Ovary (tissue), 3 donors: Measurements from ENCODE around the gene IPO9.

Experiments
- CTCF ChIP-seq, 3 donors: fragments of 450-650 bp in 2 of 3; fragments of 200-600 bp in 1 of 3; IDR thresholded peaks; one replicate each; pipeline versions ENCODE4 v1.5.1 to v1.8.0; 2016 to 2022; ENCODE audit warnings: antibody characterized with exemption in 3 of 3, mild to moderate bottlenecking in 1 of 3
- EP300 ChIP-seq: sonication (generic); formaldehyde crosslinking; IDR thresholded peaks from one replicate; pipeline ENCODE4 v1.6.1; 2017; ENCODE audit warnings: antibody characterized with exemption
- POLR2A ChIP-seq: fragments of 450-650 bp; IDR thresholded peaks from one replicate; pipeline ENCODE4 v1.6.1; 2017; ENCODE audit warnings: antibody characterized with exemption, mild to moderate bottlenecking, moderate library complexity
- donor health status: DM: no; HTN: no; CAD: no.

GRCh38 chr1:201911826-201912571 is 83.0 kb downstream of the IPO9 start:
- TF ChIP-seq CTCF (IDR thresholded peaks at IDR 0.05) (no peak), POLR2A (no peak), EP300 (no peak)
